Endodermal cell (in vitro differentiated cells): ENCODE measurements around the gene PLEKHJ1. TPM values are rescaled to one million over a fixed set of nuclear protein-coding genes. Genes with fewer than 3 reads are reported as not detected.

Source experiments
- DNase-seq: peaks from one replicate; pipeline ENCODE4 v3.0.0-alpha.2; 2017
- H3K27ac ChIP-seq: 2 replicates; pipeline ENCODE4 v1.5.1; 2013; ENCODE audit warnings: mild to moderate bottlenecking, low read depth, low read length, moderate library complexity
- H3K27me3 ChIP-seq: 2 replicates; pipeline ENCODE4 v1.6.1; 2013; ENCODE audit warnings: mild to moderate bottlenecking, low read length, moderate library complexity; ENCODE audit not compliant: insufficient read depth, control insufficient read depth, poor library complexity, severe bottlenecking
- H3K36me3 ChIP-seq: 2 replicates; pipeline ENCODE4 v1.7.0; 2013; ENCODE audit warnings: mild to moderate bottlenecking, low read length, moderate library complexity; ENCODE audit not compliant: control insufficient read depth, insufficient read depth
- H3K4me1 ChIP-seq: one replicate; pipeline ENCODE4 v1.7.0; 2013; ENCODE audit warnings: low read length; ENCODE audit not compliant: control insufficient read depth, insufficient read depth
- H3K4me3 ChIP-seq: 2 replicates; pipeline ENCODE4 v1.5.1; 2013; ENCODE audit warnings: mild to moderate bottlenecking, low read length, moderate library complexity
- H3K9ac ChIP-seq: 2 replicates; pipeline ENCODE4 v1.6.1; 2013; ENCODE audit warnings: mild to moderate bottlenecking, low read length, moderate library complexity; ENCODE audit not compliant: poor library complexity, severe bottlenecking; ENCODE audit errors: extremely low read depth
- H3K9me3 ChIP-seq: 2 replicates; pipeline ENCODE4 v1.6.1; 2013; ENCODE audit warnings: mild to moderate bottlenecking, low read length, moderate library complexity; ENCODE audit not compliant: control insufficient read depth
- H3K27ac Mint-ChIP-seq: 2 replicates; pipeline ENCODE4 v1.8.0; 2020; ENCODE audit warnings: mixed read lengths
- H3K27me3 Mint-ChIP-seq: 2 replicates; pipeline ENCODE4 v1.8.0; 2021; ENCODE audit warnings: mild to moderate bottlenecking, mixed read lengths; ENCODE audit not compliant: insufficient read depth
- H3K36me3 Mint-ChIP-seq: 2 replicates; pipeline ENCODE4 v1.8.0; 2020; ENCODE audit warnings: low read depth, mixed read lengths
- H3K4me1 Mint-ChIP-seq: 2 replicates; pipeline ENCODE4 v1.8.0; 2020; ENCODE audit warnings: mixed read lengths
- H3K4me3 Mint-ChIP-seq: 2 replicates; pipeline ENCODE4 v1.8.0; 2020; ENCODE audit warnings: mild to moderate bottlenecking, moderate library complexity, mixed read lengths
- H3K9me3 Mint-ChIP-seq: 2 replicates; pipeline ENCODE4 v1.8.0; 2020; ENCODE audit warnings: mild to moderate bottlenecking, mixed read lengths
- WGBS, 2 experiments: methylation state at CpG; one replicate each; pipeline versions ENCODE4 v1.1.5 to v1.1.7; 2013; ENCODE audit warnings: missing lambda C conversion rate in 2 of 2, mixed read lengths in 1 of 2; ENCODE audit not compliant: insufficient coverage in 1 of 2, insufficient read length in 1 of 2; 5-methylcytosine and 5-hydroxymethylcytosine counted together
- total RNA-seq, 2 donors: library from RNA; stranded (reverse); fragmentation: NEBNext Ultra II Directional in 1 of 2; extraction: Animal tissue kit (Norgen Biotek cat#: 25700) in 1 of 2; gene quantifications; 2 replicates in 1 of 2; 3 replicates in 1 of 2; pipeline ENCODE4 v1.2.1, GENCODE V29; 2021
- TF ChIP-seq, protein P1 (sequence below): fragments of 200-600 bp; sonication (generic); conservative IDR thresholded peaks from 2 replicates; pipeline ENCODE4 v1.5.0; 2021; ENCODE audit warnings: antibody characterized with exemption, mild to moderate bottlenecking

PLEKHJ1 gene
- total RNA-seq, 2 donors from 2014 or later = 146 to 192 TPM

DNA sequence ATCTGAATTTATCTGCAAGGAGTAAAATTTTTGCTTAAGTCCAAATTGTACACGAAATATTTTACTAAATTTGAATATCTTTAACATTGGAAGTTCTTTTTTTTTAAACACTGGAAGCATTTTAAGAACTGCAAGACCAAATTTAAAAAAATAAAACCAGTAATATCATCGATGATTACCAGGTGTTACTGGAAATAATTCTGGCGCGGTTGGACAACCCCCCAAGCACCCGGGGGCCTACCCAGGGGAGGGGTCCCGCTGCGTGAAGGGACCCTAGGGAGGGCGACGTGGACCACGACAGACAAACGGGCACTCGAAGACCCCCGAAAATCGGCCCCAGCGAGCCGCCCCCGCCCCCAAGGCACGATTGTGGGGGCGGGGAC is 32.7 kb upstream of the PLEKHJ1 start:
- peaks cover 12% of the 10 kb centered on the region for H3K36me3 Mint-ChIP-seq
- Histone ChIP-seq H3K27ac (no peak overlapping the region), H3K27me3 (no peaks in the 10 kb centered on the region), H3K36me3 (peaks cover 16% of the 10 kb centered on the region), H3K4me1 (peaks cover 7% of the 10 kb centered on the region), H3K9ac (peak overlapping the region; percentile 69), H3K9me3 (no peaks in the 10 kb centered on the region), H3K4me3 (peak overlapping the region; percentile 83)
- no peak for DNase-seq
- WGBS, 2 experiments = 4 to 17% methylated on average over 8 to 18 of the region's 19 CpGs
- no peaks in the 10 kb centered on the region for H3K27me3 Mint-ChIP-seq
- TF ChIP-seq, protein P1, sequence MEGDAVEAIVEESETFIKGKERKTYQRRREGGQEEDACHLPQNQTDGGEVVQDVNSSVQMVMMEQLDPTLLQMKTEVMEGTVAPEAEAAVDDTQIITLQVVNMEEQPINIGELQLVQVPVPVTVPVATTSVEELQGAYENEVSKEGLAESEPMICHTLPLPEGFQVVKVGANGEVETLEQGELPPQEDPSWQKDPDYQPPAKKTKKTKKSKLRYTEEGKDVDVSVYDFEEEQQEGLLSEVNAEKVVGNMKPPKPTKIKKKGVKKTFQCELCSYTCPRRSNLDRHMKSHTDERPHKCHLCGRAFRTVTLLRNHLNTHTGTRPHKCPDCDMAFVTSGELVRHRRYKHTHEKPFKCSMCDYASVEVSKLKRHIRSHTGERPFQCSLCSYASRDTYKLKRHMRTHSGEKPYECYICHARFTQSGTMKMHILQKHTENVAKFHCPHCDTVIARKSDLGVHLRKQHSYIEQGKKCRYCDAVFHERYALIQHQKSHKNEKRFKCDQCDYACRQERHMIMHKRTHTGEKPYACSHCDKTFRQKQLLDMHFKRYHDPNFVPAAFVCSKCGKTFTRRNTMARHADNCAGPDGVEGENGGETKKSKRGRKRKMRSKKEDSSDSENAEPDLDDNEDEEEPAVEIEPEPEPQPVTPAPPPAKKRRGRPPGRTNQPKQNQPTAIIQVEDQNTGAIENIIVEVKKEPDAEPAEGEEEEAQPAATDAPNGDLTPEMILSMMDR = no peak
- H3K4me3 Mint-ChIP-seq = peak overlapping the region; percentile 90
- no peaks in the 10 kb centered on the region for H3K9me3 Mint-ChIP-seq
- peaks cover 10% of the 10 kb centered on the region for H3K4me1 Mint-ChIP-seq
- H3K27ac Mint-ChIP-seq = no peak overlapping the region

DNA sequence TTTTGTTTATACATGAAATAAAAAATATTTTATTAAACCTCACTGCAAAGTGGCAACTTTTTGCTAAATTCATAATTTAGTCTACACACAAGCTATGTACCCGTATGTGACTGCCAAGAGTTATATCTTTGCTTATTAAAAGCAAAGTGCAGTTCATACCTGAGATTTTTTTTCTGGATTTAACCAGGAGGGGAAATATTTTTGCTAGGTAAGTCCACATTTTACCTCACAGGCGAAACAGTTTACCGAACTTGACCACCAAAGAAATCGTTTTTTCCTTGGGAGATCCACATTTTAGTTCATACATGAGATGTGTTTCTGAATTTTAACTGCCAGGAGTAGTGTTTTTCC is 32.3 kb upstream of the PLEKHJ1 start:
- no peak for DNase-seq
- Mint-ChIP-seq H3K27ac (no peak overlapping the region), H3K4me1 (peaks cover 8% of the 10 kb centered on the region), H3K27me3 (no peaks in the 10 kb centered on the region), H3K9me3 (no peaks in the 10 kb centered on the region), H3K36me3 (peaks cover 10% of the 10 kb centered on the region), H3K4me3 (peak overlapping the region; percentile 90)
- WGBS, 2 experiments = 89 to 94% methylated on average over 4 of the region's 4 CpGs
- TF ChIP-seq, protein P1 = no peak
- H3K9me3 ChIP-seq = no peaks in the 10 kb centered on the region
- H3K9ac ChIP-seq = peak overlapping the region; percentile 69
- peak overlapping the region; percentile 83 for H3K4me3 ChIP-seq
- no peak overlapping the region for H3K27ac ChIP-seq
- H3K36me3 ChIP-seq = peaks cover 15% of the 10 kb centered on the region
- H3K4me1 ChIP-seq = peaks cover 7% of the 10 kb centered on the region
- H3K27me3 ChIP-seq = no peaks in the 10 kb centered on the region

- WGBS, 2 experiments = 83 to 87% methylated on average over 3 to 18 of the region's 18 CpGs
- Histone ChIP-seq H3K9me3 (no peaks in the 10 kb centered on the region), H3K9ac (no peak overlapping the region), H3K36me3 (peaks cover 4% of the 10 kb centered on the region), H3K27me3 (no peaks in the 10 kb centered on the region), H3K4me1 (peaks cover under 1% of the 10 kb centered on the region), H3K4me3 (no peak overlapping the region), H3K27ac (no peak overlapping the region)
- Mint-ChIP-seq H3K36me3 (peaks cover 1% of the 10 kb centered on the region), H3K27me3 (no peaks in the 10 kb centered on the region), H3K9me3 (no peaks in the 10 kb centered on the region), H3K27ac (no peak overlapping the region), H3K4me1 (peaks cover under 1% of the 10 kb centered on the region), H3K4me3 (no peak overlapping the region)
- DNase-seq = no peak
- TF ChIP-seq, protein P1 = no peak
Measured at GRCh38 chr19:2266183-2266993, 30.3 kb upstream of the PLEKHJ1 start.
